PC-9 (cell line): ENCODE data around the gene CCDC15.

Source experiments
- EZH2 ChIP-seq: fragments of 200-600 bp; sonication (generic); IDR thresholded peaks from 2 replicates; pipeline ENCODE4 v1.8.0; 2017; ENCODE audit warnings: antibody characterized with exemption, low read depth
- TF ChIP-seq, protein P1 (sequence below): fragments of 200-600 bp; sonication (generic); conservative IDR thresholded peaks from 2 replicates; pipeline ENCODE4 v1.6.1; 2017; ENCODE audit warnings: mixed run types, antibody characterized with exemption, mild to moderate bottlenecking, moderate library complexity

DNA sequence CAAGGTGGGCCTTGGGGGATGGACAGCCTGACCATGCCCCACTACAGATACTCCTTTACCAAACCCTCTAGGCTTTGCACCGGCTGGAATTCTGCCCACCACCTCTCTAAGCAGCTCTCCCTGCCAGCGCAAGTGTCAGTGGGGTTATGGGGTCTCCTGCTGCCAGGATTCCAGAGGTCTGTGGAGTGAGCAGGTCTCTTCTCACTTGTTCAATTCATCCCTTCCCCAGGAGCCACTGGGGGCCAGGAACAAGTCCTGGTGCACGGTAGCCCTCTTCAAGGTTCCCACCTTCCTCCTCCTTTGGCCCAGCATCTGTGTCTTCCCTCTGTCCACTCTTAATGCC lies 30.5 kb downstream of the CCDC15 start:
- TF ChIP-seq, protein P1, sequence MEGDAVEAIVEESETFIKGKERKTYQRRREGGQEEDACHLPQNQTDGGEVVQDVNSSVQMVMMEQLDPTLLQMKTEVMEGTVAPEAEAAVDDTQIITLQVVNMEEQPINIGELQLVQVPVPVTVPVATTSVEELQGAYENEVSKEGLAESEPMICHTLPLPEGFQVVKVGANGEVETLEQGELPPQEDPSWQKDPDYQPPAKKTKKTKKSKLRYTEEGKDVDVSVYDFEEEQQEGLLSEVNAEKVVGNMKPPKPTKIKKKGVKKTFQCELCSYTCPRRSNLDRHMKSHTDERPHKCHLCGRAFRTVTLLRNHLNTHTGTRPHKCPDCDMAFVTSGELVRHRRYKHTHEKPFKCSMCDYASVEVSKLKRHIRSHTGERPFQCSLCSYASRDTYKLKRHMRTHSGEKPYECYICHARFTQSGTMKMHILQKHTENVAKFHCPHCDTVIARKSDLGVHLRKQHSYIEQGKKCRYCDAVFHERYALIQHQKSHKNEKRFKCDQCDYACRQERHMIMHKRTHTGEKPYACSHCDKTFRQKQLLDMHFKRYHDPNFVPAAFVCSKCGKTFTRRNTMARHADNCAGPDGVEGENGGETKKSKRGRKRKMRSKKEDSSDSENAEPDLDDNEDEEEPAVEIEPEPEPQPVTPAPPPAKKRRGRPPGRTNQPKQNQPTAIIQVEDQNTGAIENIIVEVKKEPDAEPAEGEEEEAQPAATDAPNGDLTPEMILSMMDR, result no peak
- TF ChIP-seq EZH2, result no peak
